Prostate gland (tissue), 2 donors: ENCODE data around the gene XRRA1. TPM values are rescaled to one million over a fixed set of nuclear protein-coding genes. Genes with fewer than 3 reads are reported as not detected.
"Not testable (repeated sequence)": the region's sequence is repeated elsewhere in the genome, so short reads cannot be mapped to it uniquely, and the experiment has no call there.

ENCODE experiments used
- DNase-seq: peaks from one replicate; pipeline ENCODE4 v3.0.0-alpha.2; 2019; ENCODE audit warnings: low spot score
- H3K27ac ChIP-seq, 2 donors: fragments of 200-600 bp; sonication (generic); 2 replicates each; pipeline ENCODE4 v1.5.1; 2017 to 2019
- H3K27me3 ChIP-seq: fragments of 200-600 bp; sonication (generic); replicated peaks from 2 replicates; pipeline ENCODE4 v1.5.1; 2019; ENCODE audit not compliant: insufficient read depth
- H3K36me3 ChIP-seq, 2 donors: fragments of 200-600 bp; sonication (generic); 1 replicate in 1 of 2; 2 replicates in 1 of 2; pipeline versions ENCODE4 v1.5.1 to v1.8.1; 2017 to 2019
- H3K4me1 ChIP-seq: fragments of 200-600 bp; sonication (generic); replicated peaks from 2 replicates; pipeline ENCODE4 v1.5.1; 2019
- H3K4me3 ChIP-seq, 2 donors: fragments of 200-600 bp; sonication (generic); 2 replicates each; pipeline ENCODE4 v1.5.1; 2017 to 2019
- H3K9me3 ChIP-seq: fragments of 200-600 bp; sonication (generic); 2 replicates; pipeline ENCODE4 v1.5.1; 2017
- POLR2A ChIP-seq: fragments of 450-650 bp; IDR thresholded peaks from one replicate; pipeline ENCODE4 v1.6.1; 2016; ENCODE audit warnings: antibody characterized with exemption, mild to moderate bottlenecking
- POLR2AphosphoS5 ChIP-seq: sonication (generic); formaldehyde crosslinking; IDR thresholded peaks from one replicate; pipeline ENCODE4 v1.6.1; 2017; ENCODE audit warnings: antibody characterized with exemption
- WGBS: methylation state at CpG from one replicate; pipeline ENCODE4 v1.1.5; 2018; 5-methylcytosine and 5-hydroxymethylcytosine counted together
- intact Hi-C: fragments of 100-400 bp; cut with DNase I; formaldehyde crosslinking; loops from one replicate; pipeline ENCODE4 v1.14.2; 2022
- total RNA-seq, 2 donors: library from RNA; depleted of rRNA; stranded (reverse); fragments of >200 nt; gene quantifications; one replicate each; pipeline ENCODE4 v1.1.0, GENCODE V29; 2016
- TF ChIP-seq, protein P1 (sequence below), 4 experiments: fragments of 200-600 bp in 2 of 4; fragments of 450-650 bp in 2 of 4; sonication (generic) in 2 of 4; IDR thresholded peaks; 1 replicate in 3 of 4; 2 replicates in 1 of 4; pipeline ENCODE4 v1.5.1; 2016 to 2019; ENCODE audit warnings: antibody characterized with exemption in 4 of 4, mild to moderate bottlenecking in 2 of 4, moderate library complexity in 2 of 4

The XRRA1 gene
- total RNA-seq, 2 donors from 2014 or later = 16.2 to 52.1 TPM

DNA sequence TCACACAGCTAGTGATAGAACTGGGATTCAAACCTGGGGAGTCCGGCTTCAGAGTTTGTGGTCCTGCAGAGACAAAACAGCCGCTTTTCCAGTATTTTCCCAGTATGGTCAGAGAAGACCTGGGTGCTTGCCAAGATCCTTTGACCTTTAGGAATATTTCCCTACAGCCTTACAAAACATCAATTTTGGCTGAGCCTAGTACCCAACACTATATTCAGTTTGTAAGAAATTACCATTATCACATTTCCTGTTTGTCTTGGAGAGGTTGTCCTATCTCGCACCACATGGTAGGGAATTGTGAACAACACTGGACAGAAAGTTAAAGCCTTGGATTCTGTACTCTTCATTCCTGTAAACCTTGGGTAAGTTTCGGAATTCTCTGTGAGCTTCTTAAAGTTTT lies 29.1 kb upstream of the XRRA1 start:
- no peak for DNase-seq
- TF ChIP-seq POLR2A = no peak
- TF ChIP-seq, protein P1, sequence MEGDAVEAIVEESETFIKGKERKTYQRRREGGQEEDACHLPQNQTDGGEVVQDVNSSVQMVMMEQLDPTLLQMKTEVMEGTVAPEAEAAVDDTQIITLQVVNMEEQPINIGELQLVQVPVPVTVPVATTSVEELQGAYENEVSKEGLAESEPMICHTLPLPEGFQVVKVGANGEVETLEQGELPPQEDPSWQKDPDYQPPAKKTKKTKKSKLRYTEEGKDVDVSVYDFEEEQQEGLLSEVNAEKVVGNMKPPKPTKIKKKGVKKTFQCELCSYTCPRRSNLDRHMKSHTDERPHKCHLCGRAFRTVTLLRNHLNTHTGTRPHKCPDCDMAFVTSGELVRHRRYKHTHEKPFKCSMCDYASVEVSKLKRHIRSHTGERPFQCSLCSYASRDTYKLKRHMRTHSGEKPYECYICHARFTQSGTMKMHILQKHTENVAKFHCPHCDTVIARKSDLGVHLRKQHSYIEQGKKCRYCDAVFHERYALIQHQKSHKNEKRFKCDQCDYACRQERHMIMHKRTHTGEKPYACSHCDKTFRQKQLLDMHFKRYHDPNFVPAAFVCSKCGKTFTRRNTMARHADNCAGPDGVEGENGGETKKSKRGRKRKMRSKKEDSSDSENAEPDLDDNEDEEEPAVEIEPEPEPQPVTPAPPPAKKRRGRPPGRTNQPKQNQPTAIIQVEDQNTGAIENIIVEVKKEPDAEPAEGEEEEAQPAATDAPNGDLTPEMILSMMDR (IDR thresholded peaks at IDR 0.05) = no peak
- no peak for TF ChIP-seq POLR2AphosphoS5
- WGBS = 96% methylated on average over 4 of the region's 4 CpGs
- H3K36me3 ChIP-seq = no peaks in the 10 kb centered on the region
- intact Hi-C loops = no loop called here
- no peak overlapping the region for H3K27ac ChIP-seq
- no peaks in the 10 kb centered on the region for H3K9me3 ChIP-seq
- H3K4me3 ChIP-seq = no peak overlapping the region
- H3K27me3 ChIP-seq = no peaks in the 10 kb centered on the region
- H3K4me1 ChIP-seq = peaks cover 4% of the 10 kb centered on the region

DNA sequence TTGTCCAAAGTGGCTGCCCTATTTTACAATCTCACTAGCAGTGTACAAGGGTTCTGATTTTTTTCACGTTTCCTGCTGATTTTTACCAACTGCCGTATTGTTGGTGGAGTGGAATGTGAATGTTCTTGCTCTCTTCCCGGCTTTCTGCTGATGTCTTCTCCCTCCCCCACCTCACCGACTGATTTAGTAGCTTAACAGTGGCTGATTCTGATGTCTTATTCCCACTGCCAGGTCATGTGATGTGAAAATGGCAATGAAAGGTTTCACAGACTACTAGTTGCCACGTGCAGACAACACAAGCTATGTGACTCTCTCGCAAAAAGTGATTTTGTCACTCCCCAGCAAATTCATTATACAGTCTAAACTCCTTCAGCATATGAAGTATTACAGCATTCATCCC lies 22.5 kb upstream of the XRRA1 start:
- no peaks in the 10 kb centered on the region for H3K36me3 ChIP-seq
- no peak for DNase-seq
- no peak overlapping the region for H3K4me3 ChIP-seq
- no peak overlapping the region for H3K27ac ChIP-seq
- no peaks in the 10 kb centered on the region for H3K4me1 ChIP-seq
- H3K27me3 ChIP-seq = no peaks in the 10 kb centered on the region
- intact Hi-C loops = no loop called here
- no peaks in the 10 kb centered on the region for H3K9me3 ChIP-seq
- 59% methylated on average over 6 of the region's 6 CpGs for WGBS
- TF ChIP-seq POLR2AphosphoS5 = no peak

- DNase-seq = no peak
- Histone ChIP-seq H3K36me3 (no peaks in the 10 kb centered on the region), H3K9me3 (no peaks in the 10 kb centered on the region), H3K4me1 (no peaks in the 10 kb centered on the region), H3K27me3 (no peaks in the 10 kb centered on the region), H3K27ac (no peak overlapping the region), H3K4me3 (no peak overlapping the region)
- WGBS = 61% methylated on average over 1 of the region's 1 CpG
- intact Hi-C loops = no loop called here
- no peak for TF ChIP-seq POLR2A
- TF ChIP-seq POLR2AphosphoS5 = no peak
- TF ChIP-seq, protein P1 (IDR thresholded peaks at IDR 0.05) = no peak
These were observed 22.0 kb upstream of the XRRA1 start for GRCh38 chr11:74970852-74971395.

- DNase-seq = no peak
- H3K36me3 ChIP-seq = no peaks in the 10 kb centered on the region
- no peaks in the 10 kb centered on the region for H3K27me3 ChIP-seq
- no peak for TF ChIP-seq POLR2AphosphoS5
- TF ChIP-seq, protein P1 (IDR thresholded peaks at IDR 0.05) = no peak
- no peak for TF ChIP-seq POLR2A
- intact Hi-C loops = no loop called here
- H3K9me3 ChIP-seq = no peaks in the 10 kb centered on the region
- WGBS = 93% methylated on average over 5 of the region's 5 CpGs
- no peak overlapping the region for H3K4me3 ChIP-seq
- no peaks in the 10 kb centered on the region for H3K4me1 ChIP-seq
- no peak overlapping the region for H3K27ac ChIP-seq
These were observed 17.8 kb upstream of the XRRA1 start for GRCh38 chr11:74966651-74967050.

- intact Hi-C loops, DNase-seq: not testable (repeated sequence)
These were observed 11.2 kb upstream of the XRRA1 start for GRCh38 chr11:74960128-74960527.

DNA sequence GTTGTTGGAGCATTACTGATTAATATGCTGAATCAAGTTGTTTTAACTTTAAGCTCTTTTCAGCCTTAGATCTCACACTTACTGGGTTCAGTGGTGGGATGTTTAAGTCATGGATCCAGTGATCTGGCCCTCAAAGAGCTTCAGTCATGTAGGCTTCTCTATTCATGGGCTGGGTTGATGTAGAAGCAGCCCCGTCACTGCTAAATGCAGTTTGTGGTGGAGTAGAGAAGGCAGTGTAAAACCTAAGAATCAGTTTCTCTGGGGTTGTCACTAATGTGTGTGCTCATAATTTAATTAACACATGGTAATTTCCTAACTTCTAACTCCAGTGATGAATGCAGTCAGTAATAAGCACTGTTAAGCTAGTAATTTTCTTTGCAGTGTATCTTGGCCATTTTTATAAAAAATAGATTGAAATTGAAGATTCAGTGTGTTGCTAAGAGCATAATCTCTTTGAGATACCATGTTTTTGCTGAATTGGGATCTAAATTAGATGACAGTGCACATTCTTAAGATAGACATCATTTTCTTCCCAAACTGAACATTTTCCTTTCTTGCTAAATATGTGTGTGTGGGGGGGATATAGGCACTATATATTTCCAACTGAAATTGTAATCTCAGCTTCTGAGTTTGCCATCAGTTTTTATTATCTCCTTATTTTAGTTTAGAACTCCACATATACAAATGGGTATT lies 9.2 kb upstream of the XRRA1 start:
- no peak for TF ChIP-seq POLR2AphosphoS5
- TF ChIP-seq, protein P1 (IDR thresholded peaks at IDR 0.05) = no peak
- no peak for TF ChIP-seq POLR2A
- no peak overlapping the region for H3K27ac ChIP-seq
- H3K9me3 ChIP-seq = no peaks in the 10 kb centered on the region
- no peak for DNase-seq
- no peaks in the 10 kb centered on the region for H3K27me3 ChIP-seq
- intact Hi-C loops = no loop called here
- peaks cover 3% of the 10 kb centered on the region for H3K4me1 ChIP-seq
- 95% methylated on average over 1 of the region's 1 CpG for WGBS
- no peaks in the 10 kb centered on the region for H3K36me3 ChIP-seq
- no peak overlapping the region for H3K4me3 ChIP-seq

More at GRCh38 chr11:74960128-74960527, 11.2 kb upstream of the XRRA1 start:
- not testable (repeated sequence) for H3K4me1 ChIP-seq, H3K36me3 ChIP-seq, H3K9me3 ChIP-seq, H3K4me3 ChIP-seq, H3K27ac ChIP-seq, H3K27me3 ChIP-seq
- WGBS = 93% methylated on average over 6 of the region's 6 CpGs
